Trophoblast cell (in vitro differentiated cells and primary cell): ENCODE data around the gene MBTPS1.

ENCODE experiments used
- DNase-seq, 2 donors: peaks; one replicate each; pipeline ENCODE4 v3.0.0-alpha.2; 2016
- H2AFZ ChIP-seq: 2 replicates; pipeline ENCODE4 v1.6.1; 2013; ENCODE audit warnings: low read length, moderate library complexity, mild to moderate bottlenecking; ENCODE audit not compliant: insufficient read depth, poor library complexity
- H2AK5ac ChIP-seq: 2 replicates; pipeline ENCODE4 v1.6.1; 2013; ENCODE audit warnings: mild to moderate bottlenecking, low read length
- H2BK120ac ChIP-seq: 2 replicates; pipeline ENCODE4 v1.6.1; 2013; ENCODE audit warnings: low read length, mild to moderate bottlenecking, moderate library complexity; ENCODE audit not compliant: insufficient read depth, poor library complexity
- H2BK12ac ChIP-seq: 2 replicates; pipeline ENCODE4 v1.6.1; 2013; ENCODE audit warnings: mild to moderate bottlenecking, low read length, moderate library complexity
- H2BK5ac ChIP-seq: 2 replicates; pipeline ENCODE4 v1.6.1; 2013; ENCODE audit warnings: low read length, low read depth, moderate library complexity, mild to moderate bottlenecking; ENCODE audit not compliant: poor library complexity
- H3K14ac ChIP-seq: 2 replicates; pipeline ENCODE4 v1.6.1; 2013; ENCODE audit warnings: mild to moderate bottlenecking, low read length
- H3K18ac ChIP-seq: 2 replicates; pipeline ENCODE4 v1.6.1; 2013; ENCODE audit warnings: mild to moderate bottlenecking, low read length
- H3K23ac ChIP-seq: 2 replicates; pipeline ENCODE4 v1.6.1; 2013; ENCODE audit warnings: low read length
- H3K27ac ChIP-seq: 2 replicates; pipeline ENCODE4 v1.5.1; 2013; ENCODE audit warnings: low read depth, mild to moderate bottlenecking, inconsistent platforms, low read length, moderate library complexity
- H3K27me3 ChIP-seq: 2 replicates; pipeline ENCODE4 v1.6.1; 2013; ENCODE audit warnings: inconsistent platforms, mild to moderate bottlenecking, low read length, moderate library complexity; ENCODE audit not compliant: insufficient read depth
- H3K36me3 ChIP-seq, 2 experiments: 1 replicate in 1 of 2; 2 replicates in 1 of 2; pipeline ENCODE4 v1.6.1; 2013; ENCODE audit warnings: low read length in 2 of 2, mild to moderate bottlenecking in 2 of 2, moderate library complexity in 1 of 2; ENCODE audit not compliant: insufficient read depth in 2 of 2, control insufficient read depth in 1 of 2
- H3K4ac ChIP-seq: 2 replicates; pipeline ENCODE4 v1.6.1; 2013; ENCODE audit warnings: low read depth, mild to moderate bottlenecking, low read length, moderate library complexity
- H3K4me1 ChIP-seq, 2 experiments: 1 replicate in 1 of 2; 2 replicates in 1 of 2; pipeline ENCODE4 v1.6.1; 2013; ENCODE audit warnings: low read length in 2 of 2, mild to moderate bottlenecking in 2 of 2, moderate library complexity in 1 of 2; ENCODE audit not compliant: insufficient read depth in 2 of 2, control insufficient read depth in 1 of 2
- H3K4me2 ChIP-seq: 2 replicates; pipeline ENCODE4 v1.6.1; 2013; ENCODE audit warnings: inconsistent platforms, mild to moderate bottlenecking, low read length, moderate library complexity
- H3K4me3 ChIP-seq: 2 replicates; pipeline ENCODE4 v1.5.1; 2013; ENCODE audit warnings: mild to moderate bottlenecking, low read depth, low read length, inconsistent platforms
- H3K79me1 ChIP-seq: one replicate; pipeline ENCODE4 v1.6.1; 2013; ENCODE audit warnings: low read length
- H3K79me2 ChIP-seq: 2 replicates; pipeline ENCODE4 v1.6.1; 2013; ENCODE audit warnings: low read length, mild to moderate bottlenecking; ENCODE audit not compliant: control insufficient read depth, insufficient read depth, poor library complexity
- H3K9ac ChIP-seq: 2 replicates; pipeline ENCODE4 v1.6.1; 2013; ENCODE audit warnings: mild to moderate bottlenecking, low read length
- H3K9me3 ChIP-seq: 2 replicates; pipeline ENCODE4 v1.6.1; 2013; ENCODE audit warnings: low read depth, mild to moderate bottlenecking, control low read depth, inconsistent platforms, low read length; ENCODE audit not compliant: insufficient read depth
- H4K12ac ChIP-seq: 2 replicates; pipeline ENCODE4 v1.6.1; 2013; ENCODE audit warnings: low read depth, mild to moderate bottlenecking, low read length, moderate library complexity
- H4K8ac ChIP-seq: 2 replicates; pipeline ENCODE4 v1.6.1; 2013; ENCODE audit warnings: low read depth, mild to moderate bottlenecking, low read length, moderate library complexity
- H4K91ac ChIP-seq: one replicate; pipeline ENCODE4 v1.6.1; 2013; ENCODE audit warnings: low read depth, mild to moderate bottlenecking, low read length, moderate library complexity
- WGBS: extraction: QIAGEN DNeasy Blood & Tissue Kit; methylation state at CpG from one replicate; pipeline ENCODE4 v1.1.7; 2013; ENCODE audit warnings: missing lambda C conversion rate; ENCODE audit not compliant: insufficient read length, insufficient coverage; ENCODE audit errors: extremely low coverage; 5-methylcytosine and 5-hydroxymethylcytosine counted together

MBTPS1 gene

DNA sequence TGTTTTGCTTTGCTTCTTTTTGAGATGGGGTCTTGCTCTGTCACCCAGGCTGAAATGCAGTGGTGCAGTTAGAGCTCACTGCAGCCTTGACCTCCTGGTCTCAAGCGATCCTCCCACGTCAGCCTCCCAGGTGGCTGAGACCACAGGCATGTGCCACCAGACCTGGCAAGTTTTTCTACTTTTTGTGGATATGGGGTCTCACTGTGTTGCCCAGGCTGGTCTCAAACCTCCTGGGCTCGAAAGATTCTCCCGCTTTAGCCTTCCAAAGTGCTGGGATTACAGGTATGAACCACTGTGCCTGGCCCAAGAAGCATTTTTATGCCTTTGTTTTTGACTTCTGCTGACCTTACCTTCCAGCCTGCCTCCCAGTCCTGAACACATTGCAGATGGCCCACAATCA is 38.5 kb upstream of the MBTPS1 start:
- Histone ChIP-seq H3K4me1 (no peaks in the 10 kb centered on the region), H2BK12ac (no peak overlapping the region), H3K18ac (no peak overlapping the region), H3K36me3 (no peaks in the 10 kb centered on the region), H3K4me2 (no peak overlapping the region), H4K91ac (no peak overlapping the region), H3K79me2 (no peaks in the 10 kb centered on the region), H2BK120ac (no peak overlapping the region), H2AK5ac (no peak overlapping the region), H3K23ac (no peak overlapping the region), H3K4ac (no peak overlapping the region), H3K27ac (no peak overlapping the region), H2BK5ac (no peak overlapping the region), H4K8ac (no peak overlapping the region), H3K79me1 (no peaks in the 10 kb centered on the region), H3K27me3 (no peaks in the 10 kb centered on the region), H4K12ac (no peak overlapping the region), H3K4me3 (no peak overlapping the region), H3K9me3 (no peaks in the 10 kb centered on the region), H3K9ac (no peak overlapping the region), H2AFZ (no peak overlapping the region), H3K14ac (no peak overlapping the region)
- no CpG with 5 or more reads among the region's 4 CpGs for WGBS
- DNase-seq, result no peak

GRCh38 chr16:84153660-84154214 is 37.0 kb upstream of the MBTPS1 start:
- no peaks in the 10 kb centered on the region for H3K9me3 ChIP-seq

DNA sequence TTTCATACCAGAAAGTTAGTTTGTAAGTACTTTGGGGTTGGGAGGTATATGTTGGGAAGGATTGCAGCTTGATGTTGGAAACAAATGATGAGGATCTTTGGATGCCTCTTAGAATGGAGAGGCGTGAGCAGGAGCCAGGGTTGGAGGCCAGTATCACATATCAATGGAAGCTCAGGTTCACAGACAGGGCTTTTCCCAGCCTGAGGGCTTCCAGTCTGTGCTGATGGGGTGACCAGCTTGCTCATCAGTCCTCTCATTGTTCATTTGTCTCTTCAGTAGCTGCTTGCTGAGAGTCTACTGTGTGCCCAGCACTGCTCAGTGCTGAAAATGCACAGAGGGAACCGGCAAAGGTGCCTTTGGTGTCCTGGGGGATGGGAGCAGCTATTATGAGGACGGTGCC is 34.2 kb upstream of the MBTPS1 start:
- Histone ChIP-seq H3K79me2 (no peaks in the 10 kb centered on the region), H3K4ac (no peak overlapping the region), H2AK5ac (no peak overlapping the region), H3K4me1 (no peaks in the 10 kb centered on the region), H4K8ac (no peak overlapping the region), H3K23ac (no peak overlapping the region), H3K9me3 (no peaks in the 10 kb centered on the region), H2BK12ac (no peak overlapping the region), H2AFZ (no peak overlapping the region), H3K79me1 (no peaks in the 10 kb centered on the region), H3K18ac (no peak overlapping the region), H4K91ac (no peak overlapping the region), H3K36me3 (no peaks in the 10 kb centered on the region), H3K14ac (no peak overlapping the region), H3K4me2 (no peak overlapping the region), H4K12ac (no peak overlapping the region), H3K9ac (no peak overlapping the region), H3K27me3 (no peaks in the 10 kb centered on the region), H3K4me3 (no peak overlapping the region), H2BK5ac (no peak overlapping the region), H3K27ac (no peak overlapping the region), H2BK120ac (no peak overlapping the region)
- no CpG with 5 or more reads among the region's 3 CpGs for WGBS
- DNase-seq, result no peak

More at GRCh38 chr16:84153660-84154214, 37.0 kb upstream of the MBTPS1 start:
- Histone ChIP-seq H2BK5ac (no peak overlapping the region), H4K91ac (no peak overlapping the region), H3K4ac (no peak overlapping the region), H3K36me3 (no peaks in the 10 kb centered on the region), H3K4me1 (no peaks in the 10 kb centered on the region), H3K27ac (no peak overlapping the region), H3K27me3 (no peaks in the 10 kb centered on the region), H3K23ac (no peak overlapping the region), H3K4me3 (no peak overlapping the region), H4K8ac (no peak overlapping the region), H3K14ac (no peak overlapping the region), H2AFZ (no peak overlapping the region), H3K4me2 (no peak overlapping the region), H3K79me2 (no peaks in the 10 kb centered on the region), H3K79me1 (no peaks in the 10 kb centered on the region), H2AK5ac (no peak overlapping the region), H2BK12ac (no peak overlapping the region), H2BK120ac (no peak overlapping the region), H3K9ac (no peak overlapping the region), H3K18ac (no peak overlapping the region), H4K12ac (no peak overlapping the region)
- WGBS, result no CpG with 5 or more reads among the region's 8 CpGs
- no peak for DNase-seq

- H3K18ac ChIP-seq, result peak within 1 kb of the TSS; percentile 77
- no peak within 1 kb of the TSS for H2BK5ac ChIP-seq
- H3K79me1 ChIP-seq, result peaks cover 3% of the 10 kb centered on the region
- H4K12ac ChIP-seq, result peak within 1 kb of the TSS; percentile 71
- peak within 1 kb of the TSS; percentile 94 for H3K4me2 ChIP-seq
- H4K91ac ChIP-seq, result peak within 1 kb of the TSS; percentile 60
- no peak within 1 kb of the TSS for H3K14ac ChIP-seq
- H3K27me3 ChIP-seq, result no peaks in the 10 kb centered on the region
- H2AK5ac ChIP-seq, result no peak within 1 kb of the TSS
- H3K27ac ChIP-seq, result peak within 1 kb of the TSS; percentile 49
- H3K36me3 ChIP-seq, result no peaks in the 10 kb centered on the region
- WGBS, result no CpG with 5 or more reads among the region's 89 CpGs
- H3K79me2 ChIP-seq, result peaks cover 2% of the 10 kb centered on the region
- peak within 1 kb of the TSS; percentile 85 for H3K4me3 ChIP-seq
- peak within 1 kb of the TSS; percentile 73 for H3K9ac ChIP-seq
- H2BK12ac ChIP-seq, result no peak within 1 kb of the TSS
- peak within 1 kb of the TSS; percentile 79 for H4K8ac ChIP-seq
- H3K23ac ChIP-seq, result no peak within 1 kb of the TSS
- H2BK120ac ChIP-seq, result no peak within 1 kb of the TSS
- peak within 1 kb of the TSS; percentile 44 for H3K4ac ChIP-seq
- peaks cover 0 to 2% of the 10 kb centered on the region in 2 experiments for H3K4me1 ChIP-seq
- H2AFZ ChIP-seq, result peak within 1 kb of the TSS; percentile 71
- no peaks in the 10 kb centered on the region for H3K9me3 ChIP-seq
- peak; percentile 84 to 95 for DNase-seq
Measured at GRCh38 chr16:84144859-84145639, 28.3 kb upstream of the MBTPS1 start, which contains the start of the genes DNAAF1 and HSDL1. TSS of gene DNAAF1 (plus strand) at chr16:84145308. CDS start at chr16:84145441, 133 bp downstream. TSS of gene HSDL1 (minus strand) at chr16:84145177. CDS start at chr16:84131321, 13,856 bp downstream.
